UCSD-AML1 (cell line): ENCODE results near the gene SESN3.

Source experiments
- DNase-seq: peaks from one replicate; lab custom pipeline; 2025; ENCODE audit not compliant: unreplicated experiment; lab: John Stamatoyannopoulos, UW

SESN3 gene

DNA sequence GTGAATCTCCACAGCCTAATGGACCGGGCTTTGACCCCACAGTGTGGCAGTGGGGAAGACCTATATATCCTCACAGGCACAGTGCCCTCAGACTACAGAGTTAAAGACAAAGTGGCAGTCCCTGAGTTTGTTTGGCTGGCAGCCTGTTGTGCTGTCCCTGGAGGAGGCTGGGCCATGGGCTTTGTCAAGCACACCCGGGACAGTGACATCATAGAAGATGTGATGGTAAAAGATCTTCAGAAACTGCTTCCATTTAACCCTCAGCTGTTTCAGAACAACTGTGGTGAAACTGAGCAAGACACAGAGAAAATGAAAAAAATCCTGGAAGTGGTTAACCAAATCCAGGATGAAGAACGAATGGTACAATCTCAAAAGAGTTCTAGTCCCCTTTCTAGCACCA is 102.4 kb downstream of the SESN3 start:
- DNase-seq, result no peak

DNA sequence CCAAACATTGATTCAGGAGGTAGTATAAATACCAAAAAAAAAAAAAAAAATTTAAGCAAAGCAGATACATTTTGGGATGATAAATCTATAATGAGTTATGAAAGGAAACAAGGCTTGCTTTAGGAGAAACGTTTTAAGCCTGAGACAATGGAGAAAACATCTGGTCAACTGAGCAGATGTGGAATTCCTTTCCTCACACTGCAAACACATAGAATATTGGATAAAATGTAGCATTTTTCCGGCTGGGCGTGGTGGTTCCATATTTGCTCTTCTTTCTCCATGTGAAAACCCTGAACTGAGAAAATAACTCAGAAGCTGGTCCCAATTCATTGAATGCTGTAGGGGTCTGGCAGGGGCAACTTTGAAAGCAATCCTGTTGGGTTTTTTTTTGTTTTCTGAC is 107.4 kb downstream of the SESN3 start:
- no peak for DNase-seq

DNA sequence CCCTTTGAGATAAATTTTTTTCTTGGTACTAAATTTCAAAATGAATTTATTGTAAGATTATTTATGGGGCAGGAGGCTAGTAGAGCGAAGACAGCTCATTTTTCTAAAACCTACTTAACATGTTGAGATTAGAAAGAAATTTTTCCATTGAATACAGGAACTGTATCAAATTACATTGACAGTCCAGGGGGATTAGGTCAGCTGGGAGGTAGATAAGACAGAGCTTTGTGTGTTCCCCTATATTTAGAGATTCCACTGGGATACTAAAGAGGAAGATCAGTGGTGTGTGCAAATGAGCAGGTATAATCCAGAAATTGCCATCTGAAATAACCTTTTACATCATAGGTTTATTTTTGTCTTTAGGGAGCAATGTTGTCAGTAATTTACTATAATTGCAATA is 109.3 kb downstream of the SESN3 start:
- DNase-seq, result no peak

DNA sequence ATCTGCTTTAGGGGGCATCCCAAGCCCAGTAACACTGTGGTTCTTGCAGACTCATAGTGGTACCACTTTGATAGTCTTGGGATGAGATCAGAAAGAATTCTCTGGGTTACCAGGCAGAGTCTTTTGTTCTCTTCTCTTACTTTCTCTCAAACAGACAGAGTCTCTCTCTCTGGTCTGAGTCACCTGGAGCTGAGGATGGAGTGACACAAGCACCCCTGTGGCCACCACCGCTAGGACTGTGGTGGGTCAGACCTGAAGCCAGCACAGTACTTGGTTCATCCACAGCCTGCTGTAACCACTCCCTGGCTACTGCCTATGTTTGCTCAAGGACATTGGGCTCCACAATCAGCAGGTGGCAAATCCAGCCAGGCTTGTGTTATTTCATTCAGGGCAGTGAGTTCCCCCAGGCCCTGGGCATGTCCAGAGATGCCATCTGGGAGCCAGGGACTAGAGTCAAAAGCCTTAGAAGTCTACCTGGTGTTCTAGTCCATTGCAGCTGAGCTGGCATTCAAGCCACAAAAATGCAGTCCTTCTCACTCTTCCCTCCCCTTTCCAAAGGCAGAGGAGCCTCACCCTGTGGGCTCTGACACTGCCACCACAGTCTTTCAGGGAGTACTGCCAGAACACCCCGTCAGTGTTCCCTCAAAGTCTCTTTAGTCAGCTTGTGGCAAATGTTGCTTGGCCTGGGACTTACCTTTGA is 111.5 kb downstream of the SESN3 start:
- no peak for DNase-seq

DNA sequence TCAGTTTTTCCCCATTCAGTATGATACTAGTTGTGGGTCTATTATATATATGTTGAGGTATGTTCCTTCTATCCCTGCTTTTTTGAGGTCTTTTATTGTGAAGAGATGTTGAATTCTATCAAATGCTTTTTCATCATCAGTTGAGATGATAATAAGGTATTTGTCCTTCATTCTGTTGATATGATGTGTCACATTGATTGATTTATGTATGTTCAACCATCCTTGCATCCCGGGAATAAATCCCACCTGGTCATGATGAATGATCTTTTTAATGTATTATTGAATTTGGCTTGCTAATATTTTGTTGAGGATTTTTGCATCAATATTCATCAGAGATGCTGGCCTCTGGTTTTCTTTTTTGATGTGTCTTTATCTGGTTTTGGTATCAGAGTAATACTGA is 115.4 kb downstream of the SESN3 start:
- DNase-seq, result no peak
